ENCODE data around the gene MRPL55. TPM values are rescaled to one million over a fixed set of nuclear protein-coding genes. Genes with fewer than 3 reads are reported as not detected.

MRPL55 gene
- total and polyA plus RNA-seq, 2 experiments from 2014 or later, result 57.5 to 95.1 TPM

- Histone ChIP-seq H3K36me3 (ENCODE audit: low read depth) (peaks cover 12% of the 10 kb centered on the region; the same call in 1 of the 2 replicates), H3K9me3 (ENCODE audit: low read depth) (no peaks in the 10 kb centered on the region)
Observed at GRCh38 chr1:228093050-228093906, 15.8 kb downstream of the MRPL55 start.

GRCh38 chr1:228092342-228093049, 16.6 kb downstream of the MRPL55 start:
- Histone ChIP-seq H3K9me3 (ENCODE audit: low read depth) (no peaks in the 10 kb centered on the region), H3K4me3 (no peak overlapping the region), H3K79me2 (ENCODE audit: insufficient read depth) (peaks cover 100% of the 10 kb centered on the region), H4K20me1 (ENCODE audit: insufficient read depth) (peaks cover 78% of the 10 kb centered on the region), H2AFZ (no peak overlapping the region), H3K36me3 (ENCODE audit: low read depth) (peaks cover 5% of the 10 kb centered on the region; the same call in 1 of the 2 replicates), H3K27ac (no peak overlapping the region; the same call in 1 of the 2 replicates), H3K9ac (no peak overlapping the region), H3K27me3 (replicated peaks; ENCODE audit: insufficient read depth) (no peaks in the 10 kb centered on the region), H3F3A (ENCODE audit: insufficient read depth) (peaks cover 38% of the 10 kb centered on the region), H3K4me1 (ENCODE audit: insufficient read depth) (peaks cover 56% of the 10 kb centered on the region), H3K4me2 (ENCODE audit: unreplicated experiment) (no peak overlapping the region), H3K9me2 (ENCODE audit: insufficient read depth) (no peaks in the 10 kb centered on the region)
- DNase-seq, result no peak
- 81 to 84% methylated on average over 11 of the region's 11 CpGs for WGBS, 2 experiments (ENCODE audit: low coverage in 1 of 2, low lambda C conversion rate in 2 of 2, missing lambda C conversion rate in 2 of 2)
- in situ Hi-C loops (cut with MboI), result no loop called here
- TF ChIP-seq EZH2phosphoT487 (IDR thresholded peaks at IDR 0.05; ENCODE audit: insufficient read depth, low read depth) (no peak), EZH2 (IDR thresholded peaks at IDR 0.05; ENCODE audit: insufficient read depth, poor library complexity, severe bottlenecking) (no peak)

More at GRCh38 chr1:228093050-228093906, 15.8 kb downstream of the MRPL55 start:
- Histone ChIP-seq H3F3A (ENCODE audit: insufficient read depth) (peaks cover 36% of the 10 kb centered on the region), H3K9ac (no peak overlapping the region), H3K4me1 (ENCODE audit: insufficient read depth) (peaks cover 50% of the 10 kb centered on the region), H3K4me2 (ENCODE audit: unreplicated experiment) (no peak overlapping the region), H2AFZ (no peak overlapping the region), H4K20me1 (ENCODE audit: insufficient read depth) (peaks cover 78% of the 10 kb centered on the region), H3K79me2 (ENCODE audit: insufficient read depth) (peaks cover 100% of the 10 kb centered on the region), H3K4me3 (no peak overlapping the region), H3K9me2 (ENCODE audit: insufficient read depth) (no peaks in the 10 kb centered on the region), H3K27ac (no peak overlapping the region), H3K27me3 (replicated peaks; ENCODE audit: insufficient read depth) (no peaks in the 10 kb centered on the region)
- 94 to 95% methylated on average over 20 of the region's 20 CpGs for WGBS, 2 experiments (ENCODE audit: low coverage in 1 of 2, low lambda C conversion rate in 2 of 2, missing lambda C conversion rate in 2 of 2)
- TF ChIP-seq EZH2 (IDR thresholded peaks at IDR 0.05; ENCODE audit: insufficient read depth, poor library complexity, severe bottlenecking), result no peak
- no peak for TF ChIP-seq EZH2phosphoT487 (IDR thresholded peaks at IDR 0.05; ENCODE audit: insufficient read depth, low read depth)
- no peak for DNase-seq
- in situ Hi-C loops (cut with MboI), result no loop called here

GRCh38 chr1:228091084-228091483, 18.0 kb downstream of the MRPL55 start:
- H3K27ac ChIP-seq, result peak overlapping the region; percentile 93
- DNase-seq, result no peak
- H3K4me2 ChIP-seq (ENCODE audit: unreplicated experiment), result peak overlapping the region; percentile 2
- 62% methylated on average over 4 of the region's 4 CpGs for WGBS, 2 experiments (ENCODE audit: low coverage in 1 of 2, low lambda C conversion rate in 2 of 2, missing lambda C conversion rate in 2 of 2)
- H3K4me1 ChIP-seq (ENCODE audit: insufficient read depth), result peaks cover 70% of the 10 kb centered on the region
- TF ChIP-seq EZH2 (IDR thresholded peaks at IDR 0.05; ENCODE audit: insufficient read depth, poor library complexity, severe bottlenecking) (no peak), EZH2phosphoT487 (IDR thresholded peaks at IDR 0.05; ENCODE audit: insufficient read depth, low read depth) (no peak)
- H2AFZ ChIP-seq, result no peak overlapping the region
- H3F3A ChIP-seq (ENCODE audit: insufficient read depth), result peaks cover 52% of the 10 kb centered on the region
- no peaks in the 10 kb centered on the region for H3K27me3 ChIP-seq (replicated peaks; ENCODE audit: insufficient read depth)
- H3K9me2 ChIP-seq (ENCODE audit: insufficient read depth), result no peaks in the 10 kb centered on the region
- H3K79me2 ChIP-seq (ENCODE audit: insufficient read depth), result peaks cover 100% of the 10 kb centered on the region
- H3K9me3 ChIP-seq (ENCODE audit: low read depth), result no peaks in the 10 kb centered on the region
- in situ Hi-C loops (cut with MboI), result no loop called here
- no peak overlapping the region for H3K4me3 ChIP-seq
- peak overlapping the region; percentile 98; the same call in 1 of the 2 replicates for H3K9ac ChIP-seq
- H4K20me1 ChIP-seq (ENCODE audit: insufficient read depth), result peaks cover 79% of the 10 kb centered on the region
- H3K36me3 ChIP-seq (ENCODE audit: low read depth), result peaks cover 5% of the 10 kb centered on the region; the same call in 1 of the 2 replicates

GRCh38 chr1:228090613-228091081, 18.5 kb downstream of the MRPL55 start:
- peaks cover 5% of the 10 kb centered on the region; the same call in 1 of the 2 replicates for H3K36me3 ChIP-seq (ENCODE audit: low read depth)
- H3K4me1 ChIP-seq (ENCODE audit: insufficient read depth), result peaks cover 70% of the 10 kb centered on the region
- H3K9me2 ChIP-seq (ENCODE audit: insufficient read depth), result no peaks in the 10 kb centered on the region
- peak; percentile 78 for DNase-seq
- no peaks in the 10 kb centered on the region for H3K27me3 ChIP-seq (replicated peaks; ENCODE audit: insufficient read depth)
- H4K20me1 ChIP-seq (ENCODE audit: insufficient read depth), result peaks cover 75% of the 10 kb centered on the region
- peak overlapping the region; percentile 2 for H3K4me2 ChIP-seq (ENCODE audit: unreplicated experiment)
- in situ Hi-C loops (cut with MboI), result no loop called here
- no peak overlapping the region for H2AFZ ChIP-seq
- WGBS, 2 experiments (ENCODE audit: low coverage in 1 of 2, low lambda C conversion rate in 2 of 2, missing lambda C conversion rate in 2 of 2), result 35 to 46% methylated on average over 2 of the region's 2 CpGs
- H3K9me3 ChIP-seq (ENCODE audit: low read depth), result no peaks in the 10 kb centered on the region
- peak overlapping the region; percentile 98; the same call in 1 of the 2 replicates for H3K9ac ChIP-seq
- peaks cover 57% of the 10 kb centered on the region for H3F3A ChIP-seq (ENCODE audit: insufficient read depth)
- no peak for TF ChIP-seq EZH2 (IDR thresholded peaks at IDR 0.05; ENCODE audit: insufficient read depth, poor library complexity, severe bottlenecking)
- TF ChIP-seq EZH2phosphoT487 (IDR thresholded peaks at IDR 0.05; ENCODE audit: insufficient read depth, low read depth), result no peak
- H3K79me2 ChIP-seq (ENCODE audit: insufficient read depth), result peaks cover 100% of the 10 kb centered on the region
- peak overlapping the region; percentile 93 for H3K27ac ChIP-seq
- no peak overlapping the region for H3K4me3 ChIP-seq
